ENCODE data around the gene CDC42EP1. TPM values are rescaled to one million over a fixed set of nuclear protein-coding genes. Genes with fewer than 3 reads are reported as not detected.
A peak's percentile ranks its signal among the peaks of the same experiment; 100 is the strongest.
"Not testable (repeated sequence)": the region's sequence is repeated elsewhere in the genome, so short reads cannot be mapped to it uniquely, and the experiment has no call there.

Gene CDC42EP1
- polyA plus RNA-seq, 1 of the 3 experiments (the other 2 are of a cell fraction) = 24.9 TPM

DNA sequence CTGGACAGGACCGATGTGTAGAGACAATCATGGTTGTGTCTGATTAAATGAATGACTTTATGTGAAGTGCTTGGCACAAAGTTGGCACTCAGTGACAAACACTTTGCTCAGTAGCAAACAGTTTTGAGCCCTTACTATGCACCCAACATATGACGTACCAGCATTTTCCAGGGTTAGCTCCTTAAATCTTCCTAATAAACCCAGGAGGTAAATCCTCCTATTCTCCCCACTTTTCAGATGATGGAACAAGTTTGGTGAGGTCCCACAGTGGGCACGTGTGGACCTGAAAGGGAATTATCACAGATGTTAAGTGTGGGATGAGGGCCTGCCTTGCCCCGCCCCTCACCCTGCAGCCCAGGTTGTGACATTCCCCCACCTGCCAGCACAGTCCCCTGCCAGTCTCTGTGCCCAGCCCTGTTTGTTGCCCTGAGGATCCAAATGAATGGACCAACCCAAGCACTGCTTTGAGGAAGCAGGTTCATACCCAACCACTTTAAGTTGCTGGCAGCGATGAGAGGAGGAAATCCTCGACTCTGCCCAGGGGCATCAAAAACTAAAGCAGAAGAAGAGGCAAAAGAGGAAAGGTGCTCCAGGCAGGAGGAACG is 34.4 kb upstream of the CDC42EP1 start (continued):
- TF ChIP-seq POLR2AphosphoS5 (IDR thresholded peaks at IDR 0.05; ENCODE audit: low read depth, low read length) (no peak), TAF1 (IDR thresholded peaks at IDR 0.05; ENCODE audit: borderline replicate concordance, low read depth, low read length) (no peak)

DNA sequence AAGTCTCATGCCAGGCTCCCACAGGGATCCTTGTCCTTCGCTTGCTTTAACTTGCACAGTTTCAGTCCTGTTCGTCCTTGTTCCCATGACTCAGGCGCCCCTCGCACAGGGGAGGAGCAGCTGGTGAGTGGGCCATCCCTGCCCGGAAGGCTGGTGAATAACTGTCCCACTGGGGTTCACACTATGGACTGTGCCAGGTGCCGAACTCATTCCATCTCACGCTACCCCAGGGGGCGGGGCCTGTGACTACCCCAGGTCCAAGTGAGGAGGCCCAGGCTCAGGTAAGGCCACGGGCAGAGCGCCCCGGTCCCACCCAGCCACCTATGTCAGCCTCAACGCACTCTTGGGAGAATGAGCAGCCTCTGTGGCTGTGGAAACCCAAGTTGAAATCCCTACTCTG is 33.9 kb upstream of the CDC42EP1 start:
- Histone ChIP-seq H3K9me2 (no peaks in the 10 kb centered on the region), H3F3A (replicated peaks; ENCODE audit: insufficient read depth) (peaks cover 7% of the 10 kb centered on the region), H3K4me3 (ENCODE audit: low read depth in 2 of 2, low read length in 1 of 2) (no peak overlapping the region), H2AFZ (ENCODE audit: low read depth) (no peak overlapping the region), H3K4me2 (no peak overlapping the region), H3K36me3 (replicated peaks in 1 of 2; ENCODE audit: control insufficient read depth in 1 of 2, insufficient read depth in 2 of 2, low read length in 1 of 2) (no peaks in the 10 kb centered on the region), H3K9me3 (no peaks in the 10 kb centered on the region), H3K27me3 (ENCODE audit: insufficient read depth) (no peaks in the 10 kb centered on the region), H3K9ac (no peak overlapping the region), H3K79me2 (ENCODE audit: insufficient read depth) (no peaks in the 10 kb centered on the region), H4K20me1 (ENCODE audit: insufficient read depth) (no peaks in the 10 kb centered on the region), H3K4me1 (ENCODE audit: control insufficient read depth in 1 of 2, insufficient read depth in 2 of 2, low read depth in 1 of 2, low read length in 1 of 2) (peaks cover 3 to 12% of the 10 kb centered on the region in 2 experiments; a peak in 3 of 4 replicates), H3K27ac (ENCODE audit: low read depth in 2 of 2, low read length in 1 of 2) (peak overlapping the region in 1 of 2 experiments; percentile 80; a peak in 1 of 4 replicates)
- ChIA-PET POLR2A (no interaction called here), CTCF (interaction anchor here (4.4 kb wide), 1 partner anchor 13 kb away, joined by 31 read pairs; no protein-coding TSS in a partner anchor)
- TF ChIP-seq MXI1 (IDR thresholded peaks at IDR 0.05; ENCODE audit: low read depth, low read length) (no peak), RXRA (IDR thresholded peaks at IDR 0.05; ENCODE audit: borderline replicate concordance, low read depth) (no peak), FOXJ3 (CRISPR knock-in tag; IDR thresholded peaks at IDR 0.05) (no peak), FOSL2 (IDR thresholded peaks at IDR 0.05; ENCODE audit: borderline replicate concordance, low read depth) (no peak), SMC3 (IDR thresholded peaks at IDR 0.05; ENCODE audit: low read depth, low read length) (no peak), TAF1 (IDR thresholded peaks at IDR 0.05; ENCODE audit: borderline replicate concordance, low read depth, low read length) (no peak), FOXM1 (IDR thresholded peaks at IDR 0.05; ENCODE audit: low read depth) (no peak)
- TF ChIP-seq, protein P1, sequence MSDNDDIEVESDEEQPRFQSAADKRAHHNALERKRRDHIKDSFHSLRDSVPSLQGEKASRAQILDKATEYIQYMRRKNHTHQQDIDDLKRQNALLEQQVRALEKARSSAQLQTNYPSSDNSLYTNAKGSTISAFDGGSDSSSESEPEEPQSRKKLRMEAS (IDR thresholded peaks at IDR 0.05; ENCODE audit: low read depth) = no peak
- TF ChIP-seq, protein P2, sequence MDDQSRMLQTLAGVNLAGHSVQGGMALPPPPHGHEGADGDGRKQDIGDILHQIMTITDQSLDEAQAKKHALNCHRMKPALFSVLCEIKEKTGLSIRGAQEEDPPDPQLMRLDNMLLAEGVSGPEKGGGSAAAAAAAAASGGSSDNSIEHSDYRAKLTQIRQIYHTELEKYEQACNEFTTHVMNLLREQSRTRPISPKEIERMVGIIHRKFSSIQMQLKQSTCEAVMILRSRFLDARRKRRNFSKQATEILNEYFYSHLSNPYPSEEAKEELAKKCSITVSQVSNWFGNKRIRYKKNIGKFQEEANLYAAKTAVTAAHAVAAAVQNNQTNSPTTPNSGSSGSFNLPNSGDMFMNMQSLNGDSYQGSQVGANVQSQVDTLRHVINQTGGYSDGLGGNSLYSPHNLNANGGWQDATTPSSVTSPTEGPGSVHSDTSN (IDR thresholded peaks at IDR 0.05) = no peak
- no peak for DNase-seq
- 70% methylated on average over 2 of the region's 12 CpGs for WGBS (ENCODE audit: low lambda C conversion rate)

DNA sequence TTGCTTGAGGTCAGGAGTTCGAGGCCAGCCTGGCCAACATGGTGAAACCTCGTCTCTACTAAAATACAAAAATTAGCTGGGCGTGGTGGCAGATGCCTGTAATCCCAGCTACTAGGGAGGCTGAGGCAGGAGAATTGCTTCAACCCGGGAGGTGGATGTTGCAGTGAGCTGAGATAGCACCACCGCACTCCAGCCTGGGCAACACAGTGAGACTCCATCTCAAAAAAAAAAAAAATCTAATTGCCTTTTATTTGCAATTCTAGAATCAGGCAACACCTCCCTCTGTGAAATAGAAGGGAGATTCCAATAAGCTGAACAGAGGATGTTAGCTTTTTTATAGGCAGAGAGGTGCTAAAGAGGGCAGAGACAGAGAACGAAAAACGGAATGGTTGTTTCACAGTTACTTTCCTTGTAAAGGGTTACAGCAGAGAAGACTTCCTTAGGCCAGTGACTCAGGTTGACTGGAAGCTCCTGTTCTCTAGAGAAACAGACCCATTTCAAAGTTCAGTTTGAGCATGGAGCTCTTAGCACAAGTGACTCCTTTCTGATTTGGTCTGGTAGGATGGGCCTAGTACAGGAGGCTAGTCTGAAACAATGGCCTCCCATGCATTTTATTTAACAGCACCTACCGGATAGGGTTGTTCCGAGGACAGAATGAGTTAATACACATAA is 33.1 kb upstream of the CDC42EP1 start:
- peaks cover 3 to 12% of the 10 kb centered on the region in 2 experiments; a peak in 3 of 4 replicates for H3K4me1 ChIP-seq (ENCODE audit: control insufficient read depth in 1 of 2, insufficient read depth in 2 of 2, low read depth in 1 of 2, low read length in 1 of 2)
- H3K9ac ChIP-seq; H3K36me3 ChIP-seq (replicated peaks in 1 of 2; ENCODE audit: control insufficient read depth in 1 of 2, insufficient read depth in 2 of 2, low read length in 1 of 2); H3K4me2 ChIP-seq; POLR2A ChIA-PET; DNase-seq; H2AFZ ChIP-seq (ENCODE audit: low read depth); H3K27ac ChIP-seq (ENCODE audit: low read depth in 2 of 2, low read length in 1 of 2); H3K79me2 ChIP-seq (ENCODE audit: insufficient read depth); H3K27me3 ChIP-seq (ENCODE audit: insufficient read depth); H3K9me2 ChIP-seq; H3K4me3 ChIP-seq (ENCODE audit: low read depth in 2 of 2, low read length in 1 of 2); H3F3A ChIP-seq (replicated peaks; ENCODE audit: insufficient read depth); H3K9me3 ChIP-seq; H4K20me1 ChIP-seq (ENCODE audit: insufficient read depth): not testable (repeated sequence)
- CTCF ChIA-PET = interaction anchor here (0.9 to 4.4 kb wide), 8 partner anchors 9 to 260 kb away, joined by 3 to 31 read pairs (median 7); partner anchors contain the start of gene CARD10
- 97% methylated on average over 9 of the region's 9 CpGs for WGBS (ENCODE audit: low lambda C conversion rate)

DNA sequence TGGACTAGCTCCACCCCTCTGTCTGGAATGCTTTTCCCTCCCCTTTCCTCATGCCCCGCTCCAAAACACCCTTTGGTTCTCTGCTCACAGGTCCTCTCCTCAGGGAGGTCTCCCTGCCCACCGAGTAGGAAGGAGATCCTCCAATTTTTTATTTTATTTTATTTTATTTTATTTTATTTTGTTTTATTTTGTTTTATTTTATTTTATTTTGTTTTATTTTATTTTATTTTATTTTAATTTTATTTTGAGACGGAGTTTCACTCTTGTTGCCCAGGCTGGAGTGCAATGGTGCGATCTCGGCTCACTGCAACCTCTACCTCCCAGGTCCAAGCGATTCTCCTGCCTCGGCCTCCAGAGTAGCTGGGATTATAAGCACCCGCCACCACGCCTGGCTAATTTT is 32.3 kb upstream of the CDC42EP1 start:
- H3K9me2 ChIP-seq; H3K27me3 ChIP-seq (ENCODE audit: insufficient read depth); POLR2A ChIA-PET; H3K27ac ChIP-seq (ENCODE audit: low read depth in 2 of 2, low read length in 1 of 2); H3K79me2 ChIP-seq (ENCODE audit: insufficient read depth); H3K9me3 ChIP-seq; H4K20me1 ChIP-seq (ENCODE audit: insufficient read depth); H3K9ac ChIP-seq; H3K36me3 ChIP-seq (replicated peaks in 1 of 2; ENCODE audit: control insufficient read depth in 1 of 2, insufficient read depth in 2 of 2, low read length in 1 of 2); DNase-seq; H3K4me2 ChIP-seq; H3F3A ChIP-seq (replicated peaks; ENCODE audit: insufficient read depth); H3K4me3 ChIP-seq (ENCODE audit: low read depth in 2 of 2, low read length in 1 of 2); H2AFZ ChIP-seq (ENCODE audit: low read depth): not testable (repeated sequence)
- 97% methylated on average over 9 of the region's 9 CpGs for WGBS (ENCODE audit: low lambda C conversion rate)
- CTCF ChIA-PET = interaction anchor here (0.9 to 4.4 kb wide), 9 partner anchors 9 to 261 kb away, joined by 3 to 31 read pairs (median 6); partner anchors contain the start of gene CARD10
- H3K4me1 ChIP-seq (ENCODE audit: control insufficient read depth in 1 of 2, insufficient read depth in 2 of 2, low read depth in 1 of 2, low read length in 1 of 2) = peaks cover 3 to 12% of the 10 kb centered on the region in 2 experiments; a peak in 3 of 4 replicates

All from SK-N-SH (cell line).